HG03558 (cell line): ENCODE results near the gene RANBP17.

Experiments used
- ATAC-seq: cut with Tn5 transposase; IDR thresholded peaks from one replicate; pipeline ENCODE4 v1.9.1; 2021; ENCODE audit warnings: moderate number of reproducible peaks; ENCODE audit not compliant: unreplicated experiment; ENCODE audit errors: extremely low read depth

The RANBP17 gene

GRCh38 chr5:171340042-171340441, 478.2 kb downstream of the RANBP17 start:
- no peak for ATAC-seq

- ATAC-seq = no peak
Observed at GRCh38 chr5:171340491-171340890, 478.7 kb downstream of the RANBP17 start.

- ATAC-seq = no peak
Observed at GRCh38 chr5:171342362-171343111, 480.7 kb downstream of the RANBP17 start.

GRCh38 chr5:171344936-171345608, 483.3 kb downstream of the RANBP17 start:
- no peak for ATAC-seq
